K562 (cell line): Measurements from ENCODE around the gene FDPS. TPM values are rescaled to one million over a fixed set of nuclear protein-coding genes. Genes with fewer than 3 reads are reported as not detected.

Experiments
- ATAC-seq: fragments of 200-7000 bp; cut with Tn5 transposase; 3 replicates; pipeline ENCODE4 v1.9.1; 2020; ENCODE audit warnings: moderate library complexity
- BruUV-seq: library from RNA; stranded (reverse); fragments of 400-500 nt; replicated peaks from 2 replicates; lab custom pipeline; 2021; lab: Mats Ljungman, UMichigan
- CTCF ChIA-PET: fragments of 300-600 bp; formaldehyde crosslinking; extraction: SDS; loops from one replicate; lab custom pipeline; 2021; ENCODE audit warnings: low intra/inter-chr PET ratio; lab: Yijun Ruan, JAX
- POLR2A ChIA-PET: fragments of 300-600, 350-650 bp; sonication (Branson Sonifier 250); formaldehyde crosslinking; extraction: SDS; loops from one replicate; lab custom pipeline; 2021; ENCODE audit warnings: antibody characterized with exemption, inconsistent platforms; lab: Yijun Ruan, JAX
- DNase-seq, 4 experiments: peaks; one replicate each; pipeline versions ENCODE4 v3.0.0 to v3.0.0-alpha.2; 2011 to 2018; ENCODE audit warnings: low spot score in 3 of 4, mixed read lengths in 3 of 4; ENCODE audit errors: extremely low read depth in 1 of 4
- FAIRE-seq: peaks from 2 replicates; lab custom pipeline; 2011; peaks lifted over from hg19 to GRCh38; lab: Jason Lieb, UNC
- H2AFZ ChIP-seq: 2 replicates; pipeline ENCODE4 v1.6.0; 2011; ENCODE audit warnings: low read depth, low read length, control low read depth, inconsistent platforms
- H3K27ac ChIP-seq: fragments of 200-600 bp; 3 replicates; pipeline ENCODE4 v1.8.0; 2011; ENCODE audit warnings: low read depth, mild to moderate bottlenecking, control low read depth, inconsistent platforms, low read length, moderate library complexity, mixed read lengths; ENCODE audit errors: extremely low read depth
- H3K27me3 ChIP-seq, 2 experiments: fragments of 300-600 bp in 1 of 2; 2 replicates in 1 of 2; 3 replicates in 1 of 2; pipeline versions ENCODE4 v1.6.0 to v1.8.0; 2011; ENCODE audit warnings: inconsistent platforms in 2 of 2, low read length in 2 of 2, mild to moderate bottlenecking in 1 of 2, mixed read lengths in 1 of 2, moderate library complexity in 1 of 2; ENCODE audit not compliant: control insufficient read depth in 2 of 2, insufficient read depth in 2 of 2
- H3K36me3 ChIP-seq: fragments of 300-600 bp; 3 replicates; pipeline ENCODE4 v1.8.0; 2011; ENCODE audit warnings: mild to moderate bottlenecking, low read length, inconsistent platforms; ENCODE audit not compliant: control insufficient read depth, insufficient read depth
- H3K4me1 ChIP-seq, 2 experiments: fragments of 200-600 bp in 1 of 2; replicated peaks in 1 of 2; 2 replicates in 1 of 2; 3 replicates in 1 of 2; pipeline versions ENCODE4 v1.5.1 to v1.8.0; 2011; ENCODE audit warnings: inconsistent platforms in 2 of 2, low read length in 2 of 2, mild to moderate bottlenecking in 1 of 2, mixed read lengths in 1 of 2, moderate library complexity in 1 of 2; ENCODE audit not compliant: control insufficient read depth in 2 of 2, insufficient read depth in 2 of 2
- H3K4me2 ChIP-seq: 2 replicates; pipeline ENCODE4 v1.6.1; 2011; ENCODE audit warnings: low read length, control low read depth, inconsistent platforms, mixed read lengths; ENCODE audit not compliant: insufficient read depth
- H3K4me3 ChIP-seq: fragments of 200-600 bp; sonication (generic), shearing (Covaris generic); 2 replicates; pipeline ENCODE4 v1.5.1; 2016; ENCODE audit warnings: control low read depth, inconsistent platforms
- H3K79me2 ChIP-seq: fragments of 200-600 bp; 3 replicates; pipeline ENCODE4 v1.8.0; 2011; ENCODE audit warnings: low read length, inconsistent platforms; ENCODE audit not compliant: control insufficient read depth, insufficient read depth
- H3K9ac ChIP-seq, 2 experiments: 2 replicates each; pipeline versions ENCODE4 v1.6.0 to v1.6.1; 2011; ENCODE audit warnings: low read depth in 2 of 2, low read length in 2 of 2, control low read depth in 1 of 2, inconsistent platforms in 1 of 2, mild to moderate bottlenecking in 1 of 2, mixed read lengths in 1 of 2; ENCODE audit not compliant: insufficient read depth in 1 of 2
- H3K9me1 ChIP-seq: one replicate; pipeline ENCODE4 v1.6.0; 2011; ENCODE audit warnings: inconsistent platforms, mild to moderate bottlenecking, low read length, moderate library complexity; ENCODE audit not compliant: control insufficient read depth, insufficient read depth
- H3K9me3 ChIP-seq: replicated peaks from 2 replicates; pipeline ENCODE4 v1.5.1; 2011; ENCODE audit warnings: low read depth, low read length, inconsistent platforms; ENCODE audit not compliant: control insufficient read depth, insufficient read depth
- H4K20me1 ChIP-seq: replicated peaks from 2 replicates; pipeline ENCODE4 v1.6.1; 2011; ENCODE audit warnings: low read length, inconsistent platforms, mixed read lengths; ENCODE audit not compliant: control insufficient read depth, insufficient read depth
- BCOR ChIP-seq: fragments of 450-650 bp; IDR thresholded peaks from 2 replicates; pipeline ENCODE4 v1.6.1; 2016
- CBX2 ChIP-seq: fragments of 200-600 bp; sonication (generic); IDR thresholded peaks from one replicate; pipeline ENCODE4 v1.6.1; 2012; ENCODE audit warnings: mild to moderate bottlenecking, low read length, inconsistent platforms; ENCODE audit not compliant: insufficient read depth, poor library complexity, severe bottlenecking
- CBX5 ChIP-seq: IDR thresholded peaks from 2 replicates; pipeline ENCODE4 v1.6.1; 2014; ENCODE audit warnings: low read depth, borderline replicate concordance
- HOXB6 ChIP-seq: fragments of 250-450 bp; sonication (Bioruptor Pico); IDR thresholded peaks from 2 replicates; pipeline ENCODE4 v1.5.1; 2022; ENCODE audit warnings: mild to moderate bottlenecking, borderline replicate concordance
- JUND ChIP-seq, 2 experiments: IDR thresholded peaks; 2 replicates in 1 of 2; 3 replicates in 1 of 2; pipeline ENCODE4 v1.6.1; 2011; ENCODE audit warnings: borderline replicate concordance in 2 of 2, low read depth in 2 of 2, low read length in 2 of 2, improper control_type of control experiment in 1 of 2, missing biosample characterization in 1 of 2, missing genetic modification characterization in 1 of 2, missing genetic modification reagents in 1 of 2
- LARP7 ChIP-seq: fragments of 450-650 bp; IDR thresholded peaks from 2 replicates; pipeline ENCODE4 v1.6.1; 2016
- MTA1 ChIP-seq: fragments of 450-650 bp; IDR thresholded peaks from 2 replicates; pipeline ENCODE4 v1.6.1; 2017; ENCODE audit warnings: borderline replicate concordance
- NFRKB ChIP-seq: fragments of 450-650 bp; IDR thresholded peaks from 2 replicates; pipeline ENCODE4 v1.6.1; 2016; ENCODE audit warnings: low read depth
- PRPF4 ChIP-seq: fragments of 200-400 bp; formaldehyde crosslinking; IDR thresholded peaks from one replicate; pipeline ENCODE4 v1.6.1; 2017; ENCODE audit warnings: low read length, low read depth, mild to moderate bottlenecking; ENCODE audit not compliant: insufficient read depth, poor library complexity, severe bottlenecking
- SMC3 ChIP-seq: conservative IDR thresholded peaks from 2 replicates; pipeline ENCODE4 v1.6.1; 2011; ENCODE audit warnings: low read depth, low read length, improper control_type of control experiment; ENCODE audit not compliant: insufficient read depth
- TBP ChIP-seq: optimal IDR thresholded peaks from 2 replicates; pipeline ENCODE3; 2011; ENCODE audit warnings: low read depth, low read length, improper control_type of control experiment
- ZNF589 ChIP-seq: fragments of 200-800 bp; sonication (Bioruptor generic); IDR thresholded peaks from 2 replicates; pipeline ENCODE4 v1.6.1; 2016; ENCODE audit warnings: low read depth, missing genetic modification characterization, missing compliant biosample characterization
- WGBS: fragments of 100-300 bp; shearing (Covaris generic); methylation state at CpG from one replicate; pipeline ENCODE4 v1.1.6; 2016; ENCODE audit warnings: low coverage, mixed read lengths; ENCODE audit not compliant: insufficient coverage; ENCODE audit errors: missing lambda C conversion rate; 5-methylcytosine and 5-hydroxymethylcytosine counted together
- in situ Hi-C: fragments of 300-500 bp; cut with MboI; formaldehyde crosslinking; loops from 4 replicates; pipeline ENCODE4 v1.15.0; 2018; ENCODE audit warnings: inconsistent platforms, mixed read lengths
- intact Hi-C: fragments of 100-400 bp; cut with micrococcal nuclease; formaldehyde crosslinking; loops from 2 replicates; pipeline ENCODE4 v1.14.2; 2022
- polyA plus RNA-seq, 8 experiments: library from polyadenylated mRNA; depleted of rRNA in 4 of 8; stranded (reverse) in 5 of 8; unstranded in 3 of 8; fragments of >200 nt; fragmentation: Nextera tagmentation in 2 of 8; fragmentation: Illumina TruSeq in 1 of 8; extraction: Ambion mirVana in 2 of 8; extraction: Trizol in 1 of 8; gene quantifications; 2 replicates each; pipeline versions ENCODE4 v1.2.1 to v1.2.3, GENCODE V29; 2011 to 2014; ENCODE audit warnings: inconsistent platforms in 1 of 8, missing spikeins in 1 of 8
- total RNA-seq, 7 experiments: library from RNA; depleted of rRNA in 6 of 7; stranded (reverse); fragments of >200 nt in 6 of 7; fragmentation: Illumina TruSeq in 2 of 7; extraction: Trizol in 2 of 7; gene quantifications; 2 replicates each; pipeline versions ENCODE4 v1.2.1 to v1.2.3, GENCODE V29; 2011 to 2021; ENCODE audit warnings: low replicate concordance in 1 of 7
- TF ChIP-seq, protein P1 (sequence below): fragments of 450-650 bp; IDR thresholded peaks from 2 replicates; pipeline ENCODE4 v1.6.1; 2016
- TF ChIP-seq, protein P2 (sequence below): fragments of 250-450 bp; sonication (Bioruptor Pico); IDR thresholded peaks from 2 replicates; pipeline ENCODE4 v1.8.0; 2021; ENCODE audit warnings: borderline replicate concordance, mild to moderate bottlenecking, moderate library complexity; ENCODE audit not compliant: poor library complexity, severe bottlenecking
- TF ChIP-seq, protein P3 (sequence below), 2 experiments: fragments of 450-650 bp in 1 of 2; sonication (generic) in 1 of 2; formaldehyde crosslinking; conservative IDR thresholded peaks; 2 replicates each; pipeline versions ENCODE4 v1.4.0 to v1.8.1; 2020 to 2022; ENCODE audit warnings: mild to moderate bottlenecking in 1 of 2, missing genetic modification reagents in 1 of 2

The FDPS gene
- total and polyA plus RNA-seq, 9 of the 15 experiments (the other 6 are each of a cell fraction or from before 2014, with no cell fraction given) = 247 to 884 (median 360) TPM

DNA sequence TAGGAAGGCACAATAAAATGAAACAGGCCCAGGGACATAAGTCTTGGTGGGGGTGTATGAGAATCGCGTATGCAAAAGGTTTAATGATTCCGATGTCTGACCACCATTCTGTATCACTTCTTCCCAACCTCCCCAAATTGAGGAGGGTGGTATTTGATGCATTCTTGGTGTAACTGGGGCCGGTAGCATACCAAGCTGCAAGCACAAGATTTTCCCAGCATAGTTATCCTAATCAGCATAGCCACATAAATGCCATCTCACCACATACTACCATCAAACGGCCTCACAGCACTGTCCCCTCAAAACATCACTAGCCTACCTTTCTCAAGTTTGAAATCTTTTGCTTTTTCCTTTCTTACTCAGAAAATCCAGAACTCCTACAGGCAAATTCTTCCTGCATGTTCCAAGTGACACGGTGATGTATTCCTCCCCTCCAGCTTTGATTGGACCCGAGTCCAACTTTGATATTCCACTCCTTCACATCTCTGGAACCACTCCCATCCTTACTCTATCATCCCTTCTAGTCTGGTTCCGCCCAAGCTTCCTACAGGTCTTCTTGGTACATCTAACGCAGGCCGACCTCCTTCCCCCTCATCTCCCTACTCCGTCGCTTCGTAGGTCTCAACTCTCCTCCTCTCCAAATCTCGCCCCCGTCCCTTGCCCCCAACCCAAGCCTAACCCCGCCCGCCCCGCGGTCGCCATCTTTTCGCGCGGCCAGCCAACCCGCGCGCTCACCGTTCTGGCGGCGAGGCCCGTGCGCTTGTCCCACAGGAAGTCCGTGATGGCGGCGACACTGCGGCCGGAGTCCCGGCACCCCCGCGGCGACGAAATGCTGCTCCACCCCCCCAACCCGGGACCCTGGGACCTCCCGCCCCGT is 36.0 kb upstream of the FDPS start:
- POLR2A ChIA-PET = interaction anchor here (0.6 to 4.7 kb wide), 9 partner anchors 8 to 672 kb away, joined by 3 to 22 read pairs (median 3); partner anchors contain the start of genes RUSC1 and SCAMP3
- H4K20me1 ChIP-seq = no peaks in the 10 kb centered on the region; the same call in 1 of the 2 replicates
- H3K36me3 ChIP-seq = peaks cover 49% of the 10 kb centered on the region
- DNase-seq (peak in 1 of 4 experiments; percentile 34), ATAC-seq (peak; percentile 62), FAIRE-seq (peak; percentile 15)
- peaks cover 48% of the 10 kb centered on the region for H3K79me2 ChIP-seq
- peak overlapping the region; percentile 93 for H3K4me3 ChIP-seq
- no peaks in the 10 kb centered on the region for H3K9me1 ChIP-seq
- in situ Hi-C loops (no loop called here), intact Hi-C loops (loop anchor here (1.0 kb wide), 1 partner anchor 10 kb away; the partner anchor contains the start of gene SCAMP3)
- CTCF ChIA-PET = no interaction called here
- peaks cover 17 to 23% of the 10 kb centered on the region in 2 experiments; a peak in 4 of 5 replicates for H3K4me1 ChIP-seq
- H2AFZ ChIP-seq = peak overlapping the region; percentile 83
- H3K9ac ChIP-seq = peak overlapping the region; percentile 90 to 92
- WGBS = 2% methylated on average over 24 of the region's 44 CpGs
- H3K4me2 ChIP-seq = peak overlapping the region; percentile 100
- no peaks in the 10 kb centered on the region for H3K9me3 ChIP-seq
- BruUV-seq = TSS peak; percentile 77
- no peaks in the 10 kb centered on the region for H3K27me3 ChIP-seq
- H3K27ac ChIP-seq = peak overlapping the region; percentile 85
- no peak for TF ChIP-seq HOXB6 (CRISPR knock-in tag)
- peak; percentile 3 for TF ChIP-seq TBP
- no peak for TF ChIP-seq CBX5
- peak; percentile 26; the same call in 1 of the 2 replicates for TF ChIP-seq MTA1
- TF ChIP-seq BCOR = no peak
- TF ChIP-seq NFRKB = peak; percentile 25
- TF ChIP-seq, protein P1, sequence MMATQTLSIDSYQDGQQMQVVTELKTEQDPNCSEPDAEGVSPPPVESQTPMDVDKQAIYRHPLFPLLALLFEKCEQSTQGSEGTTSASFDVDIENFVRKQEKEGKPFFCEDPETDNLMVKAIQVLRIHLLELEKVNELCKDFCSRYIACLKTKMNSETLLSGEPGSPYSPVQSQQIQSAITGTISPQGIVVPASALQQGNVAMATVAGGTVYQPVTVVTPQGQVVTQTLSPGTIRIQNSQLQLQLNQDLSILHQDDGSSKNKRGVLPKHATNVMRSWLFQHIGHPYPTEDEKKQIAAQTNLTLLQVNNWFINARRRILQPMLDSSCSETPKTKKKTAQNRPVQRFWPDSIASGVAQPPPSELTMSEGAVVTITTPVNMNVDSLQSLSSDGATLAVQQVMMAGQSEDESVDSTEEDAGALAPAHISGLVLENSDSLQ = no peak
- no peak for TF ChIP-seq CBX2
- no peak for TF ChIP-seq JUND (IDR thresholded peaks at IDR 0.05; ENCODE audit: borderline replicate concordance, low read depth, low read length)
- no peak for TF ChIP-seq JUND (tag; IDR thresholded peaks at IDR 0.05; ENCODE audit: borderline replicate concordance, low read depth, low read length)
- TF ChIP-seq, protein P2, sequence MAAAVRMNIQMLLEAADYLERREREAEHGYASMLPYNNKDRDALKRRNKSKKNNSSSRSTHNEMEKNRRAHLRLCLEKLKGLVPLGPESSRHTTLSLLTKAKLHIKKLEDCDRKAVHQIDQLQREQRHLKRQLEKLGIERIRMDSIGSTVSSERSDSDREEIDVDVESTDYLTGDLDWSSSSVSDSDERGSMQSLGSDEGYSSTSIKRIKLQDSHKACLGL (CRISPR knock-in tag) = no peak
- TF ChIP-seq SMC3 = no peak
- TF ChIP-seq, protein P3, sequence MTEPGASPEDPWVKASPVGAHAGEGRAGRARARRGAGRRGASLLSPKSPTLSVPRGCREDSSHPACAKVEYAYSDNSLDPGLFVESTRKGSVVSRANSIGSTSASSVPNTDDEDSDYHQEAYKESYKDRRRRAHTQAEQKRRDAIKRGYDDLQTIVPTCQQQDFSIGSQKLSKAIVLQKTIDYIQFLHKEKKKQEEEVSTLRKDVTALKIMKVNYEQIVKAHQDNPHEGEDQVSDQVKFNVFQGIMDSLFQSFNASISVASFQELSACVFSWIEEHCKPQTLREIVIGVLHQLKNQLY (CRISPR knock-in tag; conservative IDR thresholded peaks at IDR 0.05) = no peak
- no peak for TF ChIP-seq ZNF589 (CRISPR knock-in tag)
- TF ChIP-seq LARP7 = 0 out of 2 replicates have a peak, but pooled peaks have one; percentile 54
- TF ChIP-seq PRPF4 = no peak
